A549 (cell line): ENCODE results near the gene SORCS2. TPM values are rescaled to one million over a fixed set of nuclear protein-coding genes. Genes with fewer than 3 reads are reported as not detected.

Experiments
- ATAC-seq, 2 experiments: fragments of 200-7000 bp in 1 of 2; fragments of >200 bp in 1 of 2; cut with Nextera tagmentation in 1 of 2; cut with Tn5 transposase in 1 of 2; 3 replicates each; pipeline versions ENCODE4 v1.8.0 to v1.9.1; 2018 to 2020; ENCODE audit warnings: mild to moderate bottlenecking in 1 of 2, moderate library complexity in 1 of 2
- CTCF ChIA-PET: fragments of 300-600 bp; sonication (Branson Sonifier 250); formaldehyde crosslinking; extraction: SDS; loops from one replicate; lab custom pipeline; 2021; ENCODE audit warnings: antibody characterized with exemption, inconsistent platforms; lab: Yijun Ruan, JAX
- POLR2A ChIA-PET: fragments of 350-600 bp; formaldehyde crosslinking; extraction: SDS; loops from one replicate; lab custom pipeline; 2021; ENCODE audit warnings: antibody characterized with exemption, inconsistent platforms; lab: Yijun Ruan, JAX
- DNase-seq, 2 experiments: peaks; one replicate each; pipeline versions ENCODE4 v3.0.0 to v3.0.0-alpha.2; 2011 to 2016; ENCODE audit warnings: low read depth in 1 of 2, low spot score in 1 of 2
- FAIRE-seq: peaks from 2 replicates; lab custom pipeline; 2011; peaks lifted over from hg19 to GRCh38; lab: Jason Lieb, UNC
- H3K27ac ChIP-seq, 2 experiments: fragments of >200 bp; sonication (Bioruptor Twin); formaldehyde crosslinking; 3 replicates each; pipeline ENCODE4 v1.5.1; 2016 to 2017
- H3K4me1 ChIP-seq: fragments of >200 bp; sonication (Bioruptor Twin); formaldehyde crosslinking; 3 replicates; pipeline ENCODE4 v1.6.1; 2016
- H3K4me2 ChIP-seq: fragments of >200 bp; sonication (Bioruptor Twin); formaldehyde crosslinking; 3 replicates; pipeline ENCODE4 v1.6.1; 2016
- H3K4me3 ChIP-seq: fragments of >200 bp; sonication (Bioruptor Twin); formaldehyde crosslinking; 3 replicates; pipeline ENCODE4 v1.5.1; 2016
- H3K9me3 ChIP-seq: fragments of >200 bp; sonication (Bioruptor Twin); formaldehyde crosslinking; 3 replicates; pipeline ENCODE4 v1.6.1; 2016
- BCL3 ChIP-seq: fragments of >200 bp; sonication (Bioruptor Twin); formaldehyde crosslinking; IDR thresholded peaks from 3 replicates; pipeline ENCODE4 v1.6.1; 2016
- CBX8 ChIP-seq: fragments of 200-600 bp; sonication (generic); IDR thresholded peaks from 2 replicates; pipeline ENCODE4 v1.6.1; 2016
- CHD4 ChIP-seq: fragments of 200-600 bp; sonication (generic); IDR thresholded peaks from 2 replicates; pipeline ENCODE4 v1.6.1; 2016; ENCODE audit warnings: antibody characterized with exemption, mild to moderate bottlenecking, borderline replicate concordance
- E2F6 ChIP-seq: IDR thresholded peaks from 2 replicates; pipeline ENCODE4 v1.6.1; 2012; ENCODE audit warnings: low read depth, borderline replicate concordance
- ELK1 ChIP-seq: fragments of 150-350 bp; IDR thresholded peaks from 2 replicates; pipeline ENCODE4 v1.6.1; 2014; ENCODE audit warnings: low read depth, mild to moderate bottlenecking, low read length
- EP300 ChIP-seq, 2 experiments: fragments of >200 bp; sonication (Bioruptor Twin); formaldehyde crosslinking; IDR thresholded peaks; 2 replicates in 1 of 2; 3 replicates in 1 of 2; pipeline ENCODE4 v1.6.1; 2016 to 2017
- FOSL2 ChIP-seq, 2 experiments: fragments of 450-650 bp in 1 of 2; fragments of >200 bp in 1 of 2; sonication (Bioruptor Twin) in 1 of 2; formaldehyde crosslinking; IDR thresholded peaks; 2 replicates each; pipeline versions ENCODE4 v1.5.0 to v1.6.1; 2016 to 2020; ENCODE audit warnings: mild to moderate bottlenecking in 1 of 2, moderate library complexity in 1 of 2
- FOXS1 ChIP-seq: fragments of 250-450 bp; sonication (Bioruptor Pico); IDR thresholded peaks from 2 replicates; pipeline ENCODE4 v1.5.0; 2020; ENCODE audit warnings: mild to moderate bottlenecking, moderate library complexity
- GATA3 ChIP-seq: IDR thresholded peaks from 2 replicates; pipeline ENCODE4 v1.6.1; 2012; ENCODE audit warnings: borderline replicate concordance
- HDAC2 ChIP-seq: fragments of 200-600 bp; sonication (generic); IDR thresholded peaks from 2 replicates; pipeline ENCODE4 v1.6.1; 2016
- HEYL ChIP-seq: fragments of 250-450 bp; sonication (Bioruptor Pico); IDR thresholded peaks from 2 replicates; pipeline ENCODE4 v1.8.0; 2021; ENCODE audit warnings: mild to moderate bottlenecking, moderate library complexity
- JUN ChIP-seq, 2 experiments: fragments of >200 bp; sonication (Bioruptor Twin); formaldehyde crosslinking; IDR thresholded peaks; 2 replicates in 1 of 2; 3 replicates in 1 of 2; pipeline ENCODE4 v1.6.1; 2016 to 2017
- JUNB ChIP-seq: fragments of >200 bp; sonication (Bioruptor Twin); formaldehyde crosslinking; IDR thresholded peaks from 2 replicates; pipeline ENCODE4 v1.6.1; 2016
- KDM1A ChIP-seq: fragments of 200-600 bp; sonication (generic); IDR thresholded peaks from 2 replicates; pipeline ENCODE4 v1.6.1; 2016; ENCODE audit warnings: low read depth, mild to moderate bottlenecking
- MYC ChIP-seq: IDR thresholded peaks from 2 replicates; pipeline ENCODE4 v1.6.1; 2012; ENCODE audit warnings: mild to moderate bottlenecking, inconsistent platforms, low read length, improper control_type of control experiment, borderline replicate concordance
- PBX3 ChIP-seq: IDR thresholded peaks from 2 replicates; pipeline ENCODE4 v1.6.1; 2012
- PHF8 ChIP-seq: fragments of 200-600 bp; sonication (generic); IDR thresholded peaks from 2 replicates; pipeline ENCODE4 v1.6.1; 2016; ENCODE audit warnings: low read depth, mild to moderate bottlenecking, antibody characterized with exemption, moderate library complexity, borderline replicate concordance
- RARB ChIP-seq: fragments of 250-450 bp; sonication (Bioruptor Pico); IDR thresholded peaks from 2 replicates; pipeline ENCODE4 v1.8.0; 2021; ENCODE audit warnings: mild to moderate bottlenecking, moderate library complexity
- RCOR1 ChIP-seq: fragments of 150-350 bp; IDR thresholded peaks from 2 replicates; pipeline ENCODE4 v1.6.1; 2014; ENCODE audit warnings: antibody characterized with exemption, low read length, low read depth
- SMC3 ChIP-seq: fragments of >200 bp; sonication (Bioruptor Twin); formaldehyde crosslinking; IDR thresholded peaks from 3 replicates; pipeline ENCODE4 v1.6.1; 2018; ENCODE audit warnings: inconsistent platforms
- TFCP2L1 ChIP-seq: fragments of 250-450 bp; sonication (Bioruptor Pico); IDR thresholded peaks from 2 replicates; pipeline ENCODE4 v1.5.0; 2021; ENCODE audit warnings: mild to moderate bottlenecking
- ZNF302 ChIP-seq: fragments of 250-450 bp; sonication (Bioruptor Pico); IDR thresholded peaks from 2 replicates; pipeline ENCODE4 v1.9.0; 2021; ENCODE audit warnings: inconsistent platforms, mild to moderate bottlenecking, moderate library complexity
- WGBS: methylation state at CpG from one replicate; pipeline ENCODE4 v1.1.6; 2017; ENCODE audit errors: missing lambda C conversion rate; 5-methylcytosine and 5-hydroxymethylcytosine counted together
- polyA plus RNA-seq, 4 experiments: library from polyadenylated mRNA; depleted of rRNA in 3 of 4; stranded (reverse); fragments of >200 nt; fragmentation: RNase III in 1 of 4; extraction: RNeasy Plus Mini Kit Qiagen cat#74134 plus additional on column Dnase treatment in 1 of 4; gene quantifications; 2 replicates in 3 of 4; 3 replicates in 1 of 4; pipeline ENCODE4 v1.2.3, GENCODE V29; 2011 to 2017

SORCS2 gene
- polyA plus RNA-seq, 2 of the 4 experiments (the other 2 are of a cell fraction), result 1.4 to 4.6 TPM

- Histone ChIP-seq H3K4me3 (no peak overlapping the region), H3K9me3 (no peaks in the 10 kb centered on the region), H3K4me1 (no peaks in the 10 kb centered on the region), H3K4me2 (no peak overlapping the region), H3K27ac (no peak overlapping the region)
- TF ChIP-seq E2F6 (no peak), KDM1A (no peak), HEYL (no peak), PBX3 (no peak), JUN (IDR thresholded peaks at IDR 0.05) (no peak), SMC3 (no peak)
- ChIA-PET CTCF (interaction anchor here (0.9 to 1.1 kb wide), 2 partner anchors 10 to 37 kb away, joined by 3 read pairs; no protein-coding TSS in a partner anchor), POLR2A (no interaction called here)
- 68% methylated on average over 9 of the region's 9 CpGs for WGBS
- ATAC-seq (no peak), FAIRE-seq (no peak), DNase-seq (no peak)
Observed at GRCh38 chr4:7381890-7382633, 189.7 kb downstream of the SORCS2 start.

GRCh38 chr4:7382634-7383014 is 190.3 kb downstream of the SORCS2 start:
- Histone ChIP-seq H3K4me1 (no peaks in the 10 kb centered on the region), H3K9me3 (no peaks in the 10 kb centered on the region), H3K4me3 (no peak overlapping the region), H3K27ac (no peak overlapping the region), H3K4me2 (no peak overlapping the region)
- FAIRE-seq (no peak), DNase-seq (no peak), ATAC-seq (no peak)
- 64% methylated on average over 8 of the region's 8 CpGs for WGBS
- TF ChIP-seq ELK1 (no peak), ZNF302 (CRISPR knock-in tag) (no peak), HDAC2 (no peak), MYC (no peak), PHF8 (no peak), TFCP2L1 (CRISPR knock-in tag) (no peak), CHD4 (no peak), JUNB (no peak), KDM1A (no peak), FOXS1 (CRISPR knock-in tag) (no peak), RARB (CRISPR knock-in tag) (no peak), JUN (IDR thresholded peaks at IDR 0.05) (no peak), FOSL2 (IDR thresholded peaks at IDR 0.05) (no peak), FOSL2 (CRISPR knock-in tag; IDR thresholded peaks at IDR 0.05) (no peak), RCOR1 (no peak), CBX8 (no peak), EP300 (IDR thresholded peaks at IDR 0.05) (no peak), BCL3 (no peak), GATA3 (no peak), SMC3 (no peak)
- CTCF ChIA-PET, result no interaction called here
- POLR2A ChIA-PET, result no interaction called here
